Esophagus squamous epithelium (tissue), 5 donors: ENCODE data around the gene CFL1. TPM values are rescaled to one million over a fixed set of nuclear protein-coding genes. Genes with fewer than 3 reads are reported as not detected.

ENCODE experiments used
- DNase-seq: peaks from one replicate; lab custom pipeline; 2025; lab: John Stamatoyannopoulos, UW
- H3K27ac ChIP-seq, 4 donors: fragments of 200-600 bp; sonication (generic); one replicate each; pipeline ENCODE4 v1.5.1; 2016 to 2019; ENCODE audit warnings: mild to moderate bottlenecking in 1 of 4
- H3K27me3 ChIP-seq, 4 donors: fragments of 200-600 bp; sonication (generic); 1 replicate in 3 of 4; 2 replicates in 1 of 4; pipeline versions ENCODE4 v1.5.1 to v1.6.0; 2017 to 2021; ENCODE audit warnings: antibody characterized with exemption in 1 of 4
- H3K36me3 ChIP-seq, 3 donors: fragments of 200-600 bp; sonication (generic); one replicate each; pipeline ENCODE4 v1.5.1; 2016 to 2019
- H3K4me1 ChIP-seq, 3 donors: fragments of 200-600 bp; sonication (generic); one replicate each; pipeline ENCODE4 v1.5.1; 2017 to 2019
- H3K4me3 ChIP-seq, 4 donors: fragments of 200-600 bp; sonication (generic); 1 replicate in 3 of 4; 2 replicates in 1 of 4; pipeline ENCODE4 v1.5.1; 2016 to 2019; ENCODE audit warnings: mild to moderate bottlenecking in 2 of 4, moderate library complexity in 1 of 4
- H3K9me3 ChIP-seq, 3 donors: fragments of 200-600 bp; sonication (generic); one replicate each; pipeline ENCODE4 v1.5.1; 2016 to 2019
- POLR2A ChIP-seq, 4 donors: fragments of 450-650 bp; IDR thresholded peaks; one replicate each; pipeline ENCODE4 v1.6.1; 2017; ENCODE audit warnings: antibody characterized with exemption in 4 of 4, mild to moderate bottlenecking in 4 of 4, moderate library complexity in 3 of 4
- WGBS, 2 donors: methylation state at CpG; one replicate each; pipeline ENCODE4 v1.1.5; 2018; 5-methylcytosine and 5-hydroxymethylcytosine counted together
- intact Hi-C: fragments of 100-400 bp; cut with DNase I; formaldehyde crosslinking; loops from one replicate; pipeline ENCODE4 v1.15.0; 2022
- total RNA-seq, 4 donors: library from RNA; depleted of rRNA; stranded (reverse); fragments of >200 nt; gene quantifications; one replicate each; pipeline ENCODE4 v1.1.0, GENCODE V29; 2016
- TF ChIP-seq, protein P1 (sequence below), 6 experiments: fragments of 450-650 bp in 4 of 6; fragments of 200-600 bp in 2 of 6; sonication (generic) in 2 of 6; IDR thresholded peaks; one replicate each; pipeline ENCODE4 v1.5.1; 2016 to 2019; ENCODE audit warnings: antibody characterized with exemption in 6 of 6, mild to moderate bottlenecking in 4 of 6, moderate library complexity in 4 of 6
- donor health status: DM: yes; HTN: yes; CAD: no.

Gene CFL1
- total RNA-seq, 4 donors from 2014 or later = 453 to 833 (median 750) TPM

DNA sequence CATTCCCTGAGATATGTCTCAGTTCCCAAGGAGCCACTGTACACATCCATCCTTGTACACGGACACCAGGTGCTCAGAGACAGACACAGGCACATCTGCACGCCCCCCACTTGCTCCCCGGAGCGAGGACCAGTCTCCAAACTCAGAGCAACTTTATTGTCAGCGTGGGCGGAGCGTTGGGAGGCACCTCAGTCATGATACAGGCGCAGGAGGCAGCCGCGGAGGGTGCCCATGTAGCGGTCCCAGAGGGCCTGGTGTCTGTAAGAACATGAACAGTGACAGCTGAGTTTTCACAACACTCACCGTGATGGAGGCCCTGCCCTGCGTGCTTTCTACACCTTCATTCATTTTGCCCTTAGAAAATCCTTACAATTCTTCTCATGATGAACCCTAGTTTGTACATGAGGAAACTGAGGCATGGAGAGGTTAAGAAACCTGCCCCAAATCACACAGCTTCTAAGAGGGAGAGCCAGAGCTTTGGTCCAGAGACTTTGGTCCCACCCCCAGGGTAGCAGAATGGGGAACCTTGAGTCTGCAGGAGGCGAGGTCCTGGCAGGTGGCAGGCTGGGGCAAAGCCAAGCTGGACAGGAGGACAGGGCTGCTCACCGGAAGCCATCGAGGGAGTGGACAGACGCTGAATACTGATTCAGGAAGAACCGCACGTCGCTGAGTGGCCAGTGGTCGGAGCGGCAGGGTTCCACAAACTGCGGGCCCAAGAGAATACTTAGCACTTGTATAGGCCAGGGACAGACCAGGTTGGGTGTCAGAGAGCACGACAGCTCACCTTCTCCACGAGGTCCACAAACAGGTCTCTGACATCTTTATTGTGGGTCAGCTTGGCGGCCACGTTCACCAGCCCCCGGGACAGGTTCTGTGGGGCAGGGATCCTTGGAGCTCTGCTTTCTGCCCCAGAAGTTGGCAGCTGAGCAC is 26.1 kb upstream of the CFL1 start:
- TF ChIP-seq, protein P1, sequence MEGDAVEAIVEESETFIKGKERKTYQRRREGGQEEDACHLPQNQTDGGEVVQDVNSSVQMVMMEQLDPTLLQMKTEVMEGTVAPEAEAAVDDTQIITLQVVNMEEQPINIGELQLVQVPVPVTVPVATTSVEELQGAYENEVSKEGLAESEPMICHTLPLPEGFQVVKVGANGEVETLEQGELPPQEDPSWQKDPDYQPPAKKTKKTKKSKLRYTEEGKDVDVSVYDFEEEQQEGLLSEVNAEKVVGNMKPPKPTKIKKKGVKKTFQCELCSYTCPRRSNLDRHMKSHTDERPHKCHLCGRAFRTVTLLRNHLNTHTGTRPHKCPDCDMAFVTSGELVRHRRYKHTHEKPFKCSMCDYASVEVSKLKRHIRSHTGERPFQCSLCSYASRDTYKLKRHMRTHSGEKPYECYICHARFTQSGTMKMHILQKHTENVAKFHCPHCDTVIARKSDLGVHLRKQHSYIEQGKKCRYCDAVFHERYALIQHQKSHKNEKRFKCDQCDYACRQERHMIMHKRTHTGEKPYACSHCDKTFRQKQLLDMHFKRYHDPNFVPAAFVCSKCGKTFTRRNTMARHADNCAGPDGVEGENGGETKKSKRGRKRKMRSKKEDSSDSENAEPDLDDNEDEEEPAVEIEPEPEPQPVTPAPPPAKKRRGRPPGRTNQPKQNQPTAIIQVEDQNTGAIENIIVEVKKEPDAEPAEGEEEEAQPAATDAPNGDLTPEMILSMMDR (IDR thresholded peaks at IDR 0.05) = no peak
- TF ChIP-seq POLR2A (IDR thresholded peaks at IDR 0.05) = no peak
- peak overlapping the region in 1 of 4 donors; percentile 39 for H3K27ac ChIP-seq
- no peaks in the 10 kb centered on the region for H3K27me3 ChIP-seq
- peaks cover 0 to 53% (median 11%) of the 10 kb centered on the region in 3 donors for H3K36me3 ChIP-seq
- WGBS, 2 donors = 85 to 90% methylated on average over 16 to 24 of the region's 28 CpGs
- no peaks in the 10 kb centered on the region for H3K9me3 ChIP-seq
- intact Hi-C loops = loop anchor here (5.0 kb wide), 1 partner anchor 103 kb away; no protein-coding TSS in a partner anchor
- no peak for DNase-seq
- H3K4me3 ChIP-seq = no peak overlapping the region
- H3K4me1 ChIP-seq = peaks cover 8 to 43% (median 11%) of the 10 kb centered on the region in 3 donors

DNA sequence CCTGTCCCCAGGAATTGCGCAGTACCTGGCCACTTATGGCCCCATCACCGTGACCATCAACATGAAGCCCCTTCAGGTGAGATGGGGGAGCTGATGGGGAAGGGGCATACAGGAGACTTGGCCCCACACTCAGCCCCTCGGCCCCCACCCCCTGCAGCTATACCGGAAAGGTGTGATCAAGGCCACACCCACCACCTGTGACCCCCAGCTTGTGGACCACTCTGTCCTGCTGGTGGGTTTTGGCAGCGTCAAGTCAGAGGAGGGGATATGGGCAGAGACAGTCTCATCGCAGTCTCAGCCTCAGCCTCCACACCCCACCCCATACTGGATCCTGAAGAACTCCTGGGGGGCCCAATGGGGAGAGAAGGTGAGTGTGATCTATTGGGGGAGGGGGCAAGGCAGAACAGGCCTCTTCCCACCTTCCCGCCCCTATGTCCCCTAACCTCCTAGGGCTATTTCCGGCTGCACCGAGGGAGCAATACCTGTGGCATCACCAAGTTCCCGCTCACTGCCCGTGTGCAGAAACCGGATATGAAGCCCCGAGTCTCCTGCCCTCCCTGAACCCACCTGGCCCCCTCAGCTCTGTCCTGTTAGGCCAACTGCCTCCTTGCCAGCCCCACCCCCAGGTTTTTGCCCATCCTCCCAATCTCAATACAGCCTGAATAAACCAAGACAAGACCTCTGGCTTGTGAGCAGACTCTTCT is 25.2 kb upstream of the CFL1 start:
- Histone ChIP-seq H3K4me1 (peaks cover 8 to 38% (median 8%) of the 10 kb centered on the region in 3 donors), H3K4me3 (no peak overlapping the region), H3K27me3 (no peaks in the 10 kb centered on the region), H3K36me3 (peaks cover 0 to 53% (median 11%) of the 10 kb centered on the region in 3 donors), H3K9me3 (no peaks in the 10 kb centered on the region), H3K27ac (no peak overlapping the region)
- 78 to 91% methylated on average over 3 to 6 of the region's 13 CpGs for WGBS, 2 donors
- intact Hi-C loops = loop anchor here (5.0 kb wide), 1 partner anchor 104 kb away; no protein-coding TSS in a partner anchor
- DNase-seq = no peak
- TF ChIP-seq, protein P1 (IDR thresholded peaks at IDR 0.05) = no peak
- no peak for TF ChIP-seq POLR2A (IDR thresholded peaks at IDR 0.05)

DNA sequence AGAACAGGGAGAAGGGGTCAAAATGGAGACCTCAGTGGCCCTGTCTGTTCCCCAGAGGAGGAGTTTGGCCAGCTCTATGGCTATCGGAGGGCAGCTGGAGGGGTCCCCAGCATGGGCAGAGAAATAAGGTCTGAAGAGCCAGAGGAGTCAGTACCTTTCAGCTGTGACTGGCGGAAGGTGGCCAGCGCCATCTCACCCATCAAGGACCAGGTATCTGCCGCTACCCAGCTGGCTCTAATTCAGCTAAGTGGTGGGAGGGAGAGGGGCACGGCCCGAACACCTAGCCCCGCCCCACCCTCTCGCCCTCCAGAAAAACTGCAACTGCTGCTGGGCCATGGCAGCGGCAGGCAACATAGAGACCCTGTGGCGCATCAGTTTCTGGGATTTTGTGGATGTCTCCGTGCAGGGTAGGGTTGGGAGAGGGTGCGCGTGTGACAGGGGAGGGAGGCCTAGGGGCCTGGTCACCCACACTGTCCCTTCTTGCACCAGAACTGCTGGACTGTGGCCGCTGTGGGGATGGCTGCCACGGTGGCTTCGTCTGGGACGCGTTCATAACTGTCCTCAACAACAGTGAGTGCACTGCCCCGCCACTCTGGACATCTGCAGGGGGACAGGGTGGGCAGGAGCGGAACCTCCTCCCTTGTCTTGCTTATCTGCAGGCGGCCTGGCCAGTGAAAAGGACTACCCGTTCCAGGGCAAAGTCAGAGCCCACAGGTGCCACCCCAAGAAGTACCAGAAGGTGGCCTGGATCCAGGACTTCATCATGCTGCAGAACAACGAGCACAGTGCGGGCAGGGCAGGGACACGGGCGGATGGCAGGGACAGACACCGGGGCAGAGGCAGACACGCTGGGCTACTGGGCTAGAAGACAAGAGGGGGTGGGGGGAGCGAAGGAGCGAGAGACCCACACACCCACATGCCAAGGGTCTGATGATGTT is 24.4 kb upstream of the CFL1 start:
- intact Hi-C loops = loop anchor here (5.0 kb wide), 1 partner anchor 105 kb away; no protein-coding TSS in a partner anchor
- Histone ChIP-seq H3K4me1 (peaks cover 1 to 31% (median 3%) of the 10 kb centered on the region in 3 donors), H3K27ac (no peak overlapping the region), H3K36me3 (peaks cover 0 to 53% (median 11%) of the 10 kb centered on the region in 3 donors), H3K4me3 (no peak overlapping the region), H3K9me3 (no peaks in the 10 kb centered on the region), H3K27me3 (no peaks in the 10 kb centered on the region)
- DNase-seq = no peak
- TF ChIP-seq, protein P1 (IDR thresholded peaks at IDR 0.05) = no peak
- no peak for TF ChIP-seq POLR2A (IDR thresholded peaks at IDR 0.05)
- WGBS, 2 donors = 83 to 92% methylated on average over 18 to 19 of the region's 30 CpGs

DNA sequence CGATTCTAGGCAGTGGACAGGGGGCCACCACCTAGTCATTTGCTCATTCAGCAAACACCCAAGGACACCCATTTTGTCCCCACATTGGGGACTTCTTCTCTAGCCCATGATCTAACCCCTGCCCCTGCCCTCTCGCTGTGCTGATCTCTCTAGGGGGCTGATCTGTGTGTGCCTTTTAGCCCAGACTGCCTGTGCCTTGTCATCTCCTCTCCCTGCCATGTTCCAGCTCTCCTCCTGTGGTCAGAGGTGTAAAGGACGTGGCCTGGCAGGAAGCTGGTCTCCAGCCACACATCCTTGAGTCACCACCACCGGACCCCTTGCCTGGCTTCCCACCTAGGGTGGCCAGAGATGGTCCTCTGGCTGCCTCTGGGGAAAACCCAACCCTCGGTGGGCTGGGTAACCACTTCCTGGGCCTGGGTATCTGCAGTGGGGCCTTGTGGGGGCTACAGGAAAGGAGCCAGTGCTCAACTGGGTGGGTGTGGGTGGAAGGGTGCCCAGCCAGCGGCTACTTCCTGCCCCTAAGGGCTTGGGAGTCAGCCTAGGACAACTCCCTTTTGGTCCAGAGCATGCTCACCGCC is 23.0 kb upstream of the CFL1 start:
- WGBS, 2 donors = 71 to 89% methylated on average over 3 to 4 of the region's 7 CpGs
- H3K27ac ChIP-seq = peak overlapping the region in 1 of 4 donors; percentile 13
- H3K4me1 ChIP-seq = peaks cover 0 to 19% (median 0%) of the 10 kb centered on the region in 3 donors
- no peak for DNase-seq
- H3K36me3 ChIP-seq = peaks cover 0 to 40% (median 8%) of the 10 kb centered on the region in 3 donors
- H3K9me3 ChIP-seq = no peaks in the 10 kb centered on the region
- H3K4me3 ChIP-seq = no peak overlapping the region
- H3K27me3 ChIP-seq = no peaks in the 10 kb centered on the region
- TF ChIP-seq, protein P1 (IDR thresholded peaks at IDR 0.05) = no peak
- TF ChIP-seq POLR2A (IDR thresholded peaks at IDR 0.05) = no peak
- intact Hi-C loops = loop anchor here (5.0 kb wide), 1 partner anchor 106 kb away; no protein-coding TSS in a partner anchor
